ENCODE measurements around the gene SULT4A1.

SULT4A1 gene

DNA sequence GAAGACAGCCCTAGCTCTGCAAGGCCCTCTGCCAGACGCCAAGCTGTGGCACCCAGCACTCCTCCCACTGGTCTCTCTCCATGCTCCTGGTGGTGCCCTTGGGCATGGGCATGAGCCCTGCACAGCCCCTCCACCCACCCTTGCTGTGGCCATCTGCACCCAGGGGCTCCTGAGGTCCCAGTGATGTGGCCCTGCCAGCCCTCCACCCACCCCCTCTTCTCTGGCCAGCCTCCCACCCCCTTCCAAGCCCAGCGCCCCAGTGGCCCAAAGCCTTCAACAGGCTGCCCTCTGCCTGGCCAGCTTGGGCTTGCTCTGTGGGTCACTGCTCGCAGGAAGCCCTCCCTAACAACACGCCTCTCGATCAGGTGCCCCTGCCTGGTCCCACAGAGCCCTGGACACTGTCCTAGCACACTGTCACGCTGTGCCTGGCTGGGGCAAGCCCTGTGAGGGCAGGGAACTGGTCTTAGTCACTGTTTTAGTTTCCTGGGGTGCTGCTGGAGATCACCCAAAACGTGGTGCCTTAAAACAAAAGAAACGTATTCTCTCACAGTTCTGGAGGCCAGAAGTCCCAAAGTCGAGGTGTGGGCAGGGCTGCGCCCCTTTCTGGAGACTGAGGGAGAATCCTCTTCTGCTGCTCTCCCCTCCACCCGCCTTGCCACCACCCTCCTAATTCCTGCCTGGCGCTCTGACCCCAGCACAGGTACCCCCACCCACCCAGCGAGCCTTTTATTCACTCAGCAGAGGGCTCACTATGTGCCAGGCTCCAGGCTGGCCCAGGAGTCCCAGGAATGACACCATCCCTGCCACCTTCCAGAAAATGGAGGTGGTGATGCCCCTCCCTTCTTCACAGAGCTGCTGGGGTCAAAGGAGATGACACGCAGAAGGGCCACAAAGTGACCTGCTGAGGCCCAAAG lies 14.7 kb downstream of the SULT4A1 start:
- Mint-ChIP-seq H3K4me3 (no peak overlapping the region), H3K27ac (no peak overlapping the region), H3K4me1 (no peaks in the 10 kb centered on the region), H3K36me3 (no peaks in the 10 kb centered on the region), H3K9me3 (no peaks in the 10 kb centered on the region)
- ATAC-seq (no peak), DNase-seq (ENCODE audit: low spot score in 2 of 2) (no peak)

GRCh38 chr22:43846966-43847365 lies 15.3 kb downstream of the SULT4A1 start:
- Mint-ChIP-seq H3K36me3 (no peaks in the 10 kb centered on the region), H3K4me1 (no peaks in the 10 kb centered on the region), H3K9me3 (no peaks in the 10 kb centered on the region), H3K27ac (no peak overlapping the region), H3K4me3 (no peak overlapping the region)
- no peak for DNase-seq (ENCODE audit: low spot score in 2 of 2)
- ATAC-seq, result no peak

- Mint-ChIP-seq H3K4me3 (no peak overlapping the region), H3K27ac (no peak overlapping the region), H3K36me3 (no peaks in the 10 kb centered on the region), H3K4me1 (no peaks in the 10 kb centered on the region), H3K9me3 (no peaks in the 10 kb centered on the region)
- no peak for DNase-seq (ENCODE audit: low spot score in 2 of 2)
- no peak for ATAC-seq
Measured at GRCh38 chr22:43845981-43846380, 16.3 kb downstream of the SULT4A1 start.

DNA sequence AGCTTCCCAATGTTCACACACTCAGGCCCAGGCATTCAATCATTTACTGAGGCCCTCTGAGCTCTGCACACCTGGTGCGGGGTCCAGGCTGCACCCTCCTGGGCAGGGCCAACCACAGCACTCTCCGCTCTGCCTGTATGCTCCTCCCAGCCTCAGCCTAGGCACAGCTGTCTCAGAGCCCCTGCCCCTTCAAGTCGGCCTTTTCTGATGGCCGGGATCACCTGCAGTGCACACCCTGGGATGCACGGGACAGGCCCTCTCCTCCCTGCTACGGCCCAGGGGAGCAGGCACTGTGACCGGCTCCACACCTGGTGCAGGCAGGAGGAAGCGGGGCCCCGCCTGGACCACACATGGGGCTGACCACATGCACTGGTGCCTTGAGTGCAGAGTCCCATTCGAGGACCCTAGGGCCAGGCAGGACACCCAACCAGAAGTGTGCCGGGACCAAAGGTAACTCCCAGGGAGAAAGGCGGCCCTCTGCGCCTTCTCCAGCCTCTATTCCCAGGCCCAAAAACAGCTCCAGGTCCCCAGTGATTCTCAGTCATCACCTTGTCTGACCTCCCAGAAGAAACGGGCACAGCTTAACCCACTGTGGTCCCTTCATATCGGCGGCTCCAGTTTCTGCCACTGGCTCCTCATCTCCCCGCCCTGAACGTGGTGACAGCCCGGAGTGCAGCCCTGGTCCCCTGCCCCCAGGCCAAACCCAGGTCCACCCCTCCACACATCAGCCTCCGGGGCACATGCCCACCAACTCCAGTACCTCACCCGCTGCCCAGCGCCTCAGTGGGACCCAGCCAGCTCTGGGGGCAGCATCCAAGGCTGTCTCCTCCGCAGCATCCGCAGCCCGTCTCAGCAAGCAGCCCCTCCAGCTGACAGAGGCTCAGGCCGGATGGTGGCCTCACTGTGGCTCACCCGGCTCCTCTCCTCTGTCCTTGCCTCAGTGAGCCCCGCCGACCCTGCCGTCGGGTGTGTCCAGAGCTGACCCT lies 17.5 kb downstream of the SULT4A1 start:
- ATAC-seq (no peak), DNase-seq (ENCODE audit: low spot score in 2 of 2) (no peak)
- no peaks in the 10 kb centered on the region for H3K9me3 Mint-ChIP-seq
- H3K36me3 Mint-ChIP-seq, result no peaks in the 10 kb centered on the region
- H3K27ac Mint-ChIP-seq, result no peak overlapping the region
- no peak overlapping the region for H3K4me3 Mint-ChIP-seq
- H3K4me1 Mint-ChIP-seq, result no peaks in the 10 kb centered on the region

- H3K27ac Mint-ChIP-seq, result no peak overlapping the region
- no peaks in the 10 kb centered on the region for H3K36me3 Mint-ChIP-seq
- DNase-seq (ENCODE audit: low spot score in 2 of 2), result no peak
- no peaks in the 10 kb centered on the region for H3K4me1 Mint-ChIP-seq
- no peaks in the 10 kb centered on the region for H3K9me3 Mint-ChIP-seq
- H3K4me3 Mint-ChIP-seq, result no peak overlapping the region
- no peak for ATAC-seq
Measured at GRCh38 chr22:43843783-43844530, 18.4 kb downstream of the SULT4A1 start.

DNA sequence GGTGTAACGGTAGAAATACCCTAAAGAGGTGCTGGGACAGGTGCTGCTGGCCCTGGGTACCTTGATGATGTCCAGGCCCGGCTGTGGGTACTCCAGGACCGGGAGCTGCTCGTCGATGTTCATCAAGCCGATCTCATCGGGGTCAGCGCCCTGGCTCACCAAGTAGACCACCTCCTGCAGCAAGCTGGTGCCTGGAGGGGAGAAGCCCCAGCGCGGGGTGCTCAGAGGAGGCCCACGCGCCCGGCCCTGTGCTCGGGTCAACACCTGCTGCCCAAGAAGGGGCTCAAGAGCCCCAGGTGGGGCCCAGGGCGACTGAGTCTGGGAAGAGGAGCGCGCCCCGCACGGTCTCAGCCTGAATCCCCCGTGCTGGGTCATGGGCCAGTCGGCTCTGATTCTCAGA lies 20.6 kb downstream of the SULT4A1 start:
- no peak overlapping the region for H3K27ac Mint-ChIP-seq
- no peak overlapping the region for H3K4me3 Mint-ChIP-seq
- H3K4me1 Mint-ChIP-seq, result no peaks in the 10 kb centered on the region
- ATAC-seq, result no peak
- no peaks in the 10 kb centered on the region for H3K9me3 Mint-ChIP-seq
- no peak for DNase-seq (ENCODE audit: low spot score in 2 of 2)
- H3K36me3 Mint-ChIP-seq, result no peaks in the 10 kb centered on the region

DNA sequence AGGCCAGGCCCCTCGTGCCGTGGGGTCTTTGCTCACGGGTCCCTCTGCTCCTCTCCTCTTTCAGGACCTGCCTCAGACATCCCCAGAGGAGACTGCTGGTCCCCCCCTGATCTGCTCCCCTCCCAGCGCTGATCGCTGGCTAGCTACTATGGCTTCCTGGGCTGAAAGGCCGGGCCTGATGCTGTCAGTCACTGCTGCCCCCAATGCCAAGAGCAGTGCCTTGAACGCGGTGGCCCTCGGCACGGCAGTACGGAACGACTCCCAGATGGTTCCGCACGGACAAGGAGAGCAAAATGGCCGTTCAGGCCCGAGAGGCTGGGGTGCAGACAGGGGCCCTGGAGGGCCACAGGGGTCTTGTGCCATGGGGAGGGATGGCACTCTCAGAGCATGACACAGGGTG lies 21.5 kb downstream of the SULT4A1 start:
- no peaks in the 10 kb centered on the region for H3K9me3 Mint-ChIP-seq
- no peak for DNase-seq (ENCODE audit: low spot score in 2 of 2)
- no peaks in the 10 kb centered on the region for H3K36me3 Mint-ChIP-seq
- no peak overlapping the region for H3K4me3 Mint-ChIP-seq
- no peaks in the 10 kb centered on the region for H3K4me1 Mint-ChIP-seq
- ATAC-seq, result no peak
- H3K27ac Mint-ChIP-seq, result no peak overlapping the region

- Mint-ChIP-seq H3K36me3 (no peaks in the 10 kb centered on the region), H3K4me1 (no peaks in the 10 kb centered on the region), H3K4me3 (no peak overlapping the region), H3K9me3 (no peaks in the 10 kb centered on the region), H3K27ac (no peak overlapping the region)
- DNase-seq (ENCODE audit: low spot score in 2 of 2) (no peak), ATAC-seq (no peak)
Measured at GRCh38 chr22:43840431-43840830, 21.9 kb downstream of the SULT4A1 start.

GRCh38 chr22:43839781-43840180 lies 22.5 kb downstream of the SULT4A1 start:
- DNase-seq (ENCODE audit: low spot score in 2 of 2), result no peak
- Mint-ChIP-seq H3K36me3 (no peaks in the 10 kb centered on the region), H3K4me3 (no peak overlapping the region), H3K27ac (no peak overlapping the region), H3K4me1 (no peaks in the 10 kb centered on the region), H3K9me3 (no peaks in the 10 kb centered on the region)
- no peak for ATAC-seq

DNA sequence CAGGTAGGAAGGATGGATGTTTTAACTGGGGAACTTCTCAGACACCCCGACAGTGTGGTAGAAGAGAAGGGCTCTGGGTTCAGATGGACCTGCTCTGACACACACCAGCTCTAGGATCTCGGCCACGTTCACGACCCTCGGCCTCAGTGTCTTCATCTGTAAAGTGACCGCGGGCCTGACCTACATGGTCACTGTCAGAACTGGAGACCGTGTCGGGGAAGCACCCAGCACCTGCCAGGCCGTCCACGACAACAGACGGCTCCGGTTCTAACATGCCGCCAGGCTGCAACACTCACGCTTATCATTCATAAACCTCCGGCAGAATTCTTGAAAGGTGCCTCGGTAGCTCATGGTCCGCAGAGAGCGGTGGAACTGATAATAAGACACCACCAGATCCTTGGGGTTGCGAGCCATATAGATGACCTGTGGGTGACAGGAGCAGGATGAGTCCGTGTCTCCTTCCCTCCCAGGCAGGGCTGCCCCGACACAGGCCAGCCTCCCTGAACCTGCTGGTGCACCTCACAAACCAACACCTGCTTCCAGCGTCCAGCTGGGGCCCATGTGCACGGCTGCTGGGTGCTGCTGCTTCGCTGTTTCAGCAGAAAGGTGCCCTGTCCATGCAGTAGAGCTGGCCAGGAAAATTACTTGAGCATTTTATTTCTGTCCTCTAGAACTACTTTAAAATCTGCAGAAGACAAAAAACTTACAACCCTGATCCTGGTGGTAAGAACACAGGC lies 23.6 kb downstream of the SULT4A1 start:
- Mint-ChIP-seq H3K36me3 (no peaks in the 10 kb centered on the region), H3K27ac (no peak overlapping the region), H3K4me3 (no peak overlapping the region), H3K9me3 (no peaks in the 10 kb centered on the region), H3K4me1 (no peaks in the 10 kb centered on the region)
- no peak for ATAC-seq
- no peak for DNase-seq (ENCODE audit: low spot score in 2 of 2)

- Mint-ChIP-seq H3K36me3 (no peaks in the 10 kb centered on the region), H3K9me3 (no peaks in the 10 kb centered on the region), H3K4me3 (no peak overlapping the region), H3K27ac (no peak overlapping the region), H3K4me1 (no peaks in the 10 kb centered on the region)
- DNase-seq (ENCODE audit: low spot score in 2 of 2) (no peak), ATAC-seq (no peak)
Measured at GRCh38 chr22:43838161-43838560, 24.2 kb downstream of the SULT4A1 start.

DNA sequence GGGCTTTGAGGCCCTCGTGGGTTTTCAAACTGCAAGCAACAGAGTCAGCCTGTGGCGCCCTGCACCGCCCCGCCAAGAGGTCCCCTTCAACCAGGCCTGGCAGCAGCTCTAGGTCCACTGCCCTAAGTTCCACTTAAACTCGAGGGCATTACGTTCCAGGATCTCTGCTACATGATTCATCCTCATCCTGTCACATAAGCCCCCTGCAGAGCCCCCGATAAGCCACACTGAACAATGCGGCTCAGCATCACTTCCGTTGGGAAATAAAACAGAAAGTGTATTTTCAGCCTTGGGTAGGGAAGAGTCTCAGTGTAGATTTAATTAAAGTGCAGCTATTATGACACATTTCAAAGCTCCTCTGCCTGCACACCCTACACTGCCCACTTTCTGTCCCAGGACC lies 24.6 kb downstream of the SULT4A1 start:
- DNase-seq (ENCODE audit: low spot score in 2 of 2) (no peak), ATAC-seq (no peak)
- no peaks in the 10 kb centered on the region for H3K36me3 Mint-ChIP-seq
- no peaks in the 10 kb centered on the region for H3K9me3 Mint-ChIP-seq
- no peak overlapping the region for H3K4me3 Mint-ChIP-seq
- no peaks in the 10 kb centered on the region for H3K4me1 Mint-ChIP-seq
- H3K27ac Mint-ChIP-seq, result no peak overlapping the region

- DNase-seq (ENCODE audit: low spot score in 2 of 2), result no peak
- no peak for ATAC-seq
- no peak overlapping the region for H3K27ac Mint-ChIP-seq
- H3K36me3 Mint-ChIP-seq, result no peaks in the 10 kb centered on the region
- H3K4me3 Mint-ChIP-seq, result no peak overlapping the region
- H3K9me3 Mint-ChIP-seq, result no peaks in the 10 kb centered on the region
- H3K4me1 Mint-ChIP-seq, result no peaks in the 10 kb centered on the region
Measured at GRCh38 chr22:43835736-43836135, 26.6 kb downstream of the SULT4A1 start.

DNA sequence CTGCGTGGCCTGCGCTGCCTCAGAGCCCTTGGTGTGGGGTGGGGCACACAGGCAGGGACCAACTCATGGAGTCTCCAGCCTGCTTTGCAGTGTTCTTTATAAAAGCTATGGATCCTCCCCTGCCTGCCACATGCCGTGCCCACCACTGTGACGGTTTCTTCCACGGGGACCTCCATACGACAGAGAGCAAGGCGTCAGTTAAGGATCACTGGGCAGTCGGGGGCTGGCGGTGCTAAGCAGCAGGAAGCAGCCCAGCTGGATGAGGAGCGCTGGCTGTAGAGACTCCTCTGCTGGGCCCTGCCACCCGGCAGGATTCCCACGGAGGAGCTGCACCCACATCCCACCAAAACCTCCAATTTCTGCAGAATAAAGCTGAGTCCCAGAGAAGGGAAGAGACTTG lies 27.1 kb downstream of the SULT4A1 start:
- no peak overlapping the region for H3K27ac Mint-ChIP-seq
- DNase-seq (ENCODE audit: low spot score in 2 of 2) (no peak), ATAC-seq (no peak)
- no peaks in the 10 kb centered on the region for H3K4me1 Mint-ChIP-seq
- H3K4me3 Mint-ChIP-seq, result no peak overlapping the region
- no peaks in the 10 kb centered on the region for H3K36me3 Mint-ChIP-seq
- no peaks in the 10 kb centered on the region for H3K9me3 Mint-ChIP-seq
